Measurements from ENCODE around the gene SLC23A1. TPM values are rescaled to one million over a fixed set of nuclear protein-coding genes. Genes with fewer than 3 reads are reported as not detected.

Gene SLC23A1
- total and polyA plus RNA-seq, 2 of the 13 experiments (the other 11 are each of a cell fraction or from before 2014, with no cell fraction given): 6.0 to 6.6 TPM

GRCh38 chr5:139414581-139415130 lies 31.6 kb upstream of the SLC23A1 start:
- no peaks in the 10 kb centered on the region for H3K79me2 ChIP-seq (ENCODE audit: insufficient read depth, low read length)
- ATAC-seq: no peak
- no peak for DNase-seq (ENCODE audit: low spot score)
- BruUV-seq (replicated peaks): no TSS peak
- no peak for FAIRE-seq
- H3K36me3 ChIP-seq (replicated peaks in 1 of 2; ENCODE audit: control insufficient read depth in 1 of 2, insufficient read depth in 2 of 2, low read length in 2 of 2): no peaks in the 10 kb centered on the region; a peak in 1 of 5 replicates
- TF ChIP-seq, protein P1, sequence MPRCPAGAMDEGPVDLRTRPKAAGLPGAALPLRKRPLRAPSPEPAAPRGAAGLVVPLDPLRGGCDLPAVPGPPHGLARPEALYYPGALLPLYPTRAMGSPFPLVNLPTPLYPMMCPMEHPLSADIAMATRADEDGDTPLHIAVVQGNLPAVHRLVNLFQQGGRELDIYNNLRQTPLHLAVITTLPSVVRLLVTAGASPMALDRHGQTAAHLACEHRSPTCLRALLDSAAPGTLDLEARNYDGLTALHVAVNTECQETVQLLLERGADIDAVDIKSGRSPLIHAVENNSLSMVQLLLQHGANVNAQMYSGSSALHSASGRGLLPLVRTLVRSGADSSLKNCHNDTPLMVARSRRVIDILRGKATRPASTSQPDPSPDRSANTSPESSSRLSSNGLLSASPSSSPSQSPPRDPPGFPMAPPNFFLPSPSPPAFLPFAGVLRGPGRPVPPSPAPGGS (CRISPR knock-in tag; IDR thresholded peaks at IDR 0.05): no peak
- TF ChIP-seq, protein P2, sequence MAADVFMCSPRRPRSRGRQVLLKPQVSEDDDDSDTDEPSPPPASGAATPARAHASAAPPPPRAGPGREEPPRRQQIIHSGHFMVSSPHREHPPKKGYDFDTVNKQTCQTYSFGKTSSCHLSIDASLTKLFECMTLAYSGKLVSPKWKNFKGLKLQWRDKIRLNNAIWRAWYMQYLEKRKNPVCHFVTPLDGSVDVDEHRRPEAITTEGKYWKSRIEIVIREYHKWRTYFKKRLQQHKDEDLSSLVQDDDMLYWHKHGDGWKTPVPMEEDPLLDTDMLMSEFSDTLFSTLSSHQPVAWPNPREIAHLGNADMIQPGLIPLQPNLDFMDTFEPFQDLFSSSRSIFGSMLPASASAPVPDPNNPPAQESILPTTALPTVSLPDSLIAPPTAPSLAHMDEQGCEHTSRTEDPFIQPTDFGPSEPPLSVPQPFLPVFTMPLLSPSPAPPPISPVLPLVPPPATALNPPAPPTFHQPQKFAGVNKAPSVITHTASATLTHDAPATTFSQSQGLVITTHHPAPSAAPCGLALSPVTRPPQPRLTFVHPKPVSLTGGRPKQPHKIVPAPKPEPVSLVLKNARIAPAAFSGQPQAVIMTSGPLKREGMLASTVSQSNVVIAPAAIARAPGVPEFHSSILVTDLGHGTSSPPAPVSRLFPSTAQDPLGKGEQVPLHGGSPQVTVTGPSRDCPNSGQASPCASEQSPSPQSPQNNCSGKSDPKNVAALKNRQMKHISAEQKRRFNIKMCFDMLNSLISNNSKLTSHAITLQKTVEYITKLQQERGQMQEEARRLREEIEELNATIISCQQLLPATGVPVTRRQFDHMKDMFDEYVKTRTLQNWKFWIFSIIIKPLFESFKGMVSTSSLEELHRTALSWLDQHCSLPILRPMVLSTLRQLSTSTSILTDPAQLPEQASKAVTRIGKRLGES (CRISPR knock-in tag; IDR thresholded peaks at IDR 0.05; ENCODE audit: borderline replicate concordance): no peak
- no peak for TF ChIP-seq NFATC3 (CRISPR knock-in tag; IDR thresholded peaks at IDR 0.05)
- no peak for TF ChIP-seq ZSCAN9 (CRISPR knock-in tag; IDR thresholded peaks at IDR 0.05; ENCODE audit: borderline replicate concordance)
- no peak for TF ChIP-seq ZFP36 (IDR thresholded peaks at IDR 0.05; ENCODE audit: borderline replicate concordance, low read depth, low read length, partially characterized antibody)
- TF ChIP-seq, protein P3, sequence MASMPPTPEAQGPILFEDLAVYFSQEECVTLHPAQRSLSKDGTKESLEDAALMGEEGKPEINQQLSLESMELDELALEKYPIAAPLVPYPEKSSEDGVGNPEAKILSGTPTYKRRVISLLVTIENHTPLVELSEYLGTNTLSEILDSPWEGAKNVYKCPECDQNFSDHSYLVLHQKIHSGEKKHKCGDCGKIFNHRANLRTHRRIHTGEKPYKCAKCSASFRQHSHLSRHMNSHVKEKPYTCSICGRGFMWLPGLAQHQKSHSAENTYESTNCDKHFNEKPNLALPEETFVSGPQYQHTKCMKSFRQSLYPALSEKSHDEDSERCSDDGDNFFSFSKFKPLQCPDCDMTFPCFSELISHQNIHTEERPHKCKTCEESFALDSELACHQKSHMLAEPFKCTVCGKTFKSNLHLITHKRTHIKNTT (CRISPR knock-in tag; IDR thresholded peaks at IDR 0.05): no peak
- TF ChIP-seq NCOA1 (CRISPR knock-in tag; IDR thresholded peaks at IDR 0.05): no peak
- TF ChIP-seq, protein P4, sequence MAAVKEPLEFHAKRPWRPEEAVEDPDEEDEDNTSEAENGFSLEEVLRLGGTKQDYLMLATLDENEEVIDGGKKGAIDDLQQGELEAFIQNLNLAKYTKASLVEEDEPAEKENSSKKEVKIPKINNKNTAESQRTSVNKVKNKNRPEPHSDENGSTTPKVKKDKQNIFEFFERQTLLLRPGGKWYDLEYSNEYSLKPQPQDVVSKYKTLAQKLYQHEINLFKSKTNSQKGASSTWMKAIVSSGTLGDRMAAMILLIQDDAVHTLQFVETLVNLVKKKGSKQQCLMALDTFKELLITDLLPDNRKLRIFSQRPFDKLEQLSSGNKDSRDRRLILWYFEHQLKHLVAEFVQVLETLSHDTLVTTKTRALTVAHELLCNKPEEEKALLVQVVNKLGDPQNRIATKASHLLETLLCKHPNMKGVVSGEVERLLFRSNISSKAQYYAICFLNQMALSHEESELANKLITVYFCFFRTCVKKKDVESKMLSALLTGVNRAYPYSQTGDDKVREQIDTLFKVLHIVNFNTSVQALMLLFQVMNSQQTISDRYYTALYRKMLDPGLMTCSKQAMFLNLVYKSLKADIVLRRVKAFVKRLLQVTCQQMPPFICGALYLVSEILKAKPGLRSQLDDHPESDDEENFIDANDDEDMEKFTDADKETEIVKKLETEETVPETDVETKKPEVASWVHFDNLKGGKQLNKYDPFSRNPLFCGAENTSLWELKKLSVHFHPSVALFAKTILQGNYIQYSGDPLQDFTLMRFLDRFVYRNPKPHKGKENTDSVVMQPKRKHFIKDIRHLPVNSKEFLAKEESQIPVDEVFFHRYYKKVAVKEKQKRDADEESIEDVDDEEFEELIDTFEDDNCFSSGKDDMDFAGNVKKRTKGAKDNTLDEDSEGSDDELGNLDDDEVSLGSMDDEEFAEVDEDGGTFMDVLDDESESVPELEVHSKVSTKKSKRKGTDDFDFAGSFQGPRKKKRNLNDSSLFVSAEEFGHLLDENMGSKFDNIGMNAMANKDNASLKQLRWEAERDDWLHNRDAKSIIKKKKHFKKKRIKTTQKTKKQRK (IDR thresholded peaks at IDR 0.05; ENCODE audit: low read length): no peak
- TF ChIP-seq TAF1 (CRISPR knock-in tag; IDR thresholded peaks at IDR 0.05): no peak
- TF ChIP-seq, protein P5, sequence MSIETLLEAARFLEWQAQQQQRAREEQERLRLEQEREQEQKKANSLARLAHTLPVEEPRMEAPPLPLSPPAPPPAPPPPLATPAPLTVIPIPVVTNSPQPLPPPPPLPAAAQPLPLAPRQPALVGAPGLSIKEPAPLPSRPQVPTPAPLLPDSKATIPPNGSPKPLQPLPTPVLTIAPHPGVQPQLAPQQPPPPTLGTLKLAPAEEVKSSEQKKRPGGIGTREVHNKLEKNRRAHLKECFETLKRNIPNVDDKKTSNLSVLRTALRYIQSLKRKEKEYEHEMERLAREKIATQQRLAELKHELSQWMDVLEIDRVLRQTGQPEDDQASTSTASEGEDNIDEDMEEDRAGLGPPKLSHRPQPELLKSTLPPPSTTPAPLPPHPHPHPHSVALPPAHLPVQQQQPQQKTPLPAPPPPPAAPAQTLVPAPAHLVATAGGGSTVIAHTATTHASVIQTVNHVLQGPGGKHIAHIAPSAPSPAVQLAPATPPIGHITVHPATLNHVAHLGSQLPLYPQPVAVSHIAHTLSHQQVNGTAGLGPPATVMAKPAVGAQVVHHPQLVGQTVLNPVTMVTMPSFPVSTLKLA (IDR thresholded peaks at IDR 0.05): no peak
- TF ChIP-seq GZF1 (CRISPR knock-in tag; IDR thresholded peaks at IDR 0.05): no peak
- H3K27ac ChIP-seq (ENCODE audit: extremely low read length, insufficient read depth, low read length): no peak overlapping the region
- no peak overlapping the region for H3K4me3 ChIP-seq (replicated peaks in 1 of 3; ENCODE audit: insufficient read depth in 1 of 3, low read depth in 2 of 3, low read length in 3 of 3)
- ChIA-PET POLR2A (no interaction called here), CTCF (ENCODE audit: low intra/inter-chr PET ratio, low total read pairs) (no interaction called here)
- H3K9ac ChIP-seq (ENCODE audit: insufficient read depth, low read depth, low read length): no peak overlapping the region
- no peaks in the 10 kb centered on the region for H3K27me3 ChIP-seq (ENCODE audit: control insufficient read depth in 1 of 2, insufficient read depth in 2 of 2, low read length in 2 of 2)
- WGBS (ENCODE audit: low lambda C conversion rate): 88% methylated on average over 9 of the region's 9 CpGs
- no peak overlapping the region for H3K4me2 ChIP-seq (ENCODE audit: low read depth, low read length)
- intact Hi-C loops (cut with micrococcal nuclease; ENCODE audit: unreplicated experiment): no loop called here
- in situ Hi-C loops (cut with HindIII; ENCODE audit: extremely low pct_ligation_motif_present, low pct_unique_long_range_greater_than_20kb): no loop called here
- H3K9me3 ChIP-seq (ENCODE audit: low read length): no peaks in the 10 kb centered on the region
- H2AFZ ChIP-seq (ENCODE audit: low read length): no peak overlapping the region
- H4K20me1 ChIP-seq (ENCODE audit: insufficient read depth, low read length): no peaks in the 10 kb centered on the region
- peaks cover 37% of the 10 kb centered on the region for H3K4me1 ChIP-seq (ENCODE audit: insufficient read depth, low read length)

Measured in HepG2 (cell line).